C4-2B (cell line): Measurements from ENCODE around the gene MAP6.

Source experiments
- H3K27ac ChIP-seq: fragments of 450-650 bp; 2 replicates; pipeline ENCODE4 v1.5.1; 2017
- ZFX ChIP-seq: fragments of 450-650 bp; IDR thresholded peaks from 2 replicates; pipeline ENCODE4 v1.6.1; 2017
- TF ChIP-seq, protein P1 (sequence below): fragments of 450-650 bp; conservative IDR thresholded peaks from 2 replicates; pipeline ENCODE4 v1.5.1; 2017; ENCODE audit warnings: mild to moderate bottlenecking

Gene MAP6

GRCh38 chr11:75639762-75640181, 29.1 kb downstream of the MAP6 start:
- H3K27ac ChIP-seq: no peak overlapping the region
- TF ChIP-seq, protein P1, sequence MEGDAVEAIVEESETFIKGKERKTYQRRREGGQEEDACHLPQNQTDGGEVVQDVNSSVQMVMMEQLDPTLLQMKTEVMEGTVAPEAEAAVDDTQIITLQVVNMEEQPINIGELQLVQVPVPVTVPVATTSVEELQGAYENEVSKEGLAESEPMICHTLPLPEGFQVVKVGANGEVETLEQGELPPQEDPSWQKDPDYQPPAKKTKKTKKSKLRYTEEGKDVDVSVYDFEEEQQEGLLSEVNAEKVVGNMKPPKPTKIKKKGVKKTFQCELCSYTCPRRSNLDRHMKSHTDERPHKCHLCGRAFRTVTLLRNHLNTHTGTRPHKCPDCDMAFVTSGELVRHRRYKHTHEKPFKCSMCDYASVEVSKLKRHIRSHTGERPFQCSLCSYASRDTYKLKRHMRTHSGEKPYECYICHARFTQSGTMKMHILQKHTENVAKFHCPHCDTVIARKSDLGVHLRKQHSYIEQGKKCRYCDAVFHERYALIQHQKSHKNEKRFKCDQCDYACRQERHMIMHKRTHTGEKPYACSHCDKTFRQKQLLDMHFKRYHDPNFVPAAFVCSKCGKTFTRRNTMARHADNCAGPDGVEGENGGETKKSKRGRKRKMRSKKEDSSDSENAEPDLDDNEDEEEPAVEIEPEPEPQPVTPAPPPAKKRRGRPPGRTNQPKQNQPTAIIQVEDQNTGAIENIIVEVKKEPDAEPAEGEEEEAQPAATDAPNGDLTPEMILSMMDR: no peak
- no peak for TF ChIP-seq ZFX

DNA sequence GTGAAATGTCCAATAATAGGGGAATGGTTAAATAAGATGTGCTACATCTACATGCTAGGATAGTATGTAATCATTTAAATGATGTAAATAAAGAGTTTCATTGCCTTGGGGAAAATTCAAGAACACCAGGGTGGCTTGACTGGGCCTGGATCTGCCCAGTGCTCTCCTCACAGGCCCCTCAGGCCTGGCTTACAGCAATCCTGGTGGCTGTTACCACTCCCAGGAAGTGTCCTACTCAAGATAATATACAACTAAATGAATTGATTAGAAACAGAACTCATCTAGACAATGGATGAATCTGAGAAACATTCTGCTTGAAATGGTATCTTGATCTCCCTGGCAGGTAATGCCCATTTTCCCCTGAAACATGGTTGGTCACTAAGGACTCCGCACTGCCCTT, 30.8 kb downstream of the MAP6 start:
- H3K27ac ChIP-seq: no peak overlapping the region
- TF ChIP-seq ZFX: no peak
- TF ChIP-seq, protein P1: no peak

DNA sequence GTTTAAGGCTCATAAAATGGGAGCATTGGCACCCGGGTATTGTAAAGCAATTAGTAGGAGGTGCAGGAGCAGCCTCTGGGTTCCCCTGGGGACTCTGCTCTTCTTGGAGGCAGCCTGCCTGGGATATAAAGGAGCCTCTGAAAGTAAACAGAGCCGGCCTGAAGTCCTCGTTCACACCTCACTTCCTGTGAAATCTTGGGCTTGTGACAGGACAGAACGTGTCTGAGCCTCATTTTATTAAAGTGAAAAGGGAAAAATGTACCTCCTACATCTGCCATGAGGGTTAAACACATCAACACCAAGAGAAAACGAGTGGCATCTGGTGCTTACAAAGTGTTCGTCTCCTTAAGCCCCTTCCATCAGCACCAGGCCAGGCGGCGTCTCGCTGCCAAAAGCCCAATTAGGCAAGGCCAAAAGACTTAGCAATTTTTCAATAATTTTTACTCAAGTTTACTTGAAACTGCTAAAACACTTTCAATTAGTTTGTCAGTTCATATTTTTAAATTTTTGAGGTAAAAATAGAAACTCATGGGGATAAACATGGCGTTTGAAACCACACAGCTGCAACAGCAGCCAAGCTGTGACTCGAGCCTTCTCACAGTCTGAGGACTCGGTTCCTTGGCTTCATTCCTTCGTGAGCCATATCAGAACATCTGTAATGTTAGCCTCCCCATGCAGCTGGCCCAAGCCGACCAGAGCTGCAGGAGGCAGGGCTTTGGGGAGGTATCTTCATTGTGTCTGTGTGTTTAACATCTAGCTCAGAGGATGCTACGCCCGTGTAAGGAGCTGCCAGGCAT, 33.6 kb downstream of the MAP6 start:
- TF ChIP-seq, protein P1: no peak
- no peak for TF ChIP-seq ZFX
- H3K27ac ChIP-seq: no peak overlapping the region

- no peak overlapping the region for H3K27ac ChIP-seq
- TF ChIP-seq, protein P1: no peak
- TF ChIP-seq ZFX: no peak
These were observed 35.3 kb downstream of the MAP6 start for GRCh38 chr11:75633409-75634066.

GRCh38 chr11:75632962-75633361, 35.9 kb downstream of the MAP6 start:
- no peak for TF ChIP-seq ZFX
- TF ChIP-seq, protein P1: no peak
- H3K27ac ChIP-seq: no peak overlapping the region

- no peak overlapping the region for H3K27ac ChIP-seq
- TF ChIP-seq ZFX: no peak
- TF ChIP-seq, protein P1: no peak
These were observed 36.4 kb downstream of the MAP6 start for GRCh38 chr11:75632450-75632849.

GRCh38 chr11:75631086-75631730, 37.6 kb downstream of the MAP6 start:
- no peak overlapping the region for H3K27ac ChIP-seq
- TF ChIP-seq, protein P1: no peak
- no peak for TF ChIP-seq ZFX
